Hindlimb muscle (tissue), 1 donor: ENCODE measurements around the gene ODC1. TPM values are rescaled to one million over a fixed set of nuclear protein-coding genes. Genes with fewer than 3 reads are reported as not detected.

ENCODE experiments used
- DNase-seq: peaks from one replicate; pipeline ENCODE4 v3.0.0-alpha.2; 2013
- polyA plus RNA-seq: library from polyadenylated mRNA; unstranded; fragments of 120-200 nt; gene quantifications from one replicate; pipeline ENCODE4 v1.2.1, GENCODE V29; 2013; ENCODE audit not compliant: insufficient read length

ODC1 gene
- polyA plus RNA-seq, 1 donor = 103 TPM

- DNase-seq = no peak
These were observed 13.9 kb downstream of the ODC1 start for GRCh38 chr2:10433947-10434885.

- no peak for DNase-seq
These were observed 14.7 kb downstream of the ODC1 start for GRCh38 chr2:10433264-10433946.

- no peak for DNase-seq
These were observed 15.6 kb downstream of the ODC1 start for GRCh38 chr2:10432311-10433181.

GRCh38 chr2:10431797-10432196, 16.3 kb downstream of the ODC1 start:
- DNase-seq = no peak

- no peak for DNase-seq
These were observed 17.1 kb downstream of the ODC1 start for GRCh38 chr2:10430886-10431622.

GRCh38 chr2:10428924-10429323, 19.2 kb downstream of the ODC1 start:
- DNase-seq = no peak

- no peak for DNase-seq
These were observed 19.8 kb downstream of the ODC1 start for GRCh38 chr2:10428355-10428754.

GRCh38 chr2:10427618-10427949, 20.5 kb downstream of the ODC1 start:
- DNase-seq = peak; percentile 54

- no peak for DNase-seq
These were observed 21.2 kb downstream of the ODC1 start for GRCh38 chr2:10426726-10427617.

- no peak for DNase-seq
These were observed 22.4 kb downstream of the ODC1 start for GRCh38 chr2:10425699-10426098.

- DNase-seq = no peak
These were observed 23.1 kb downstream of the ODC1 start for GRCh38 chr2:10424916-10425505.

GRCh38 chr2:10424051-10424450, 24.1 kb downstream of the ODC1 start:
- DNase-seq = no peak

- DNase-seq = no peak
These were observed 24.7 kb downstream of the ODC1 start for GRCh38 chr2:10423400-10423774.

GRCh38 chr2:10422732-10423399, 25.3 kb downstream of the ODC1 start:
- no peak for DNase-seq

- DNase-seq = no peak
These were observed 25.9 kb downstream of the ODC1 start for GRCh38 chr2:10422251-10422650.

- no peak for DNase-seq
These were observed 28.4 kb downstream of the ODC1 start for GRCh38 chr2:10419553-10420257.

- DNase-seq = no peak
These were observed 30.4 kb downstream of the ODC1 start for GRCh38 chr2:10417551-10418335.

GRCh38 chr2:10415640-10416039, 32.5 kb downstream of the ODC1 start:
- DNase-seq = no peak

- no peak for DNase-seq
These were observed 33.1 kb downstream of the ODC1 start for GRCh38 chr2:10415048-10415447.
